SK-N-SH treated with all-trans-retinoic acid at 6 μM for 48 hours (cell line): ENCODE results near the gene ATP5IF1.

Experiments used
- ATAC-seq: fragments of 200-7000 bp; cut with Tn5 transposase; 3 replicates; pipeline ENCODE4 v1.9.1; 2020; ENCODE audit warnings: mild to moderate bottlenecking, moderate library complexity
- ARNTL ChIP-seq: fragments of 450-650 bp; formaldehyde crosslinking; IDR thresholded peaks from 2 replicates; pipeline ENCODE4 v1.5.0; 2020; ENCODE audit warnings: low read depth, mild to moderate bottlenecking, moderate library complexity, borderline replicate concordance
- BACH2 ChIP-seq: fragments of 250-450 bp; sonication (Bioruptor Pico); IDR thresholded peaks from 2 replicates; pipeline ENCODE4 v1.9.0; 2021; ENCODE audit warnings: mild to moderate bottlenecking, borderline replicate concordance
- CSDC2 ChIP-seq: fragments of 250-450 bp; sonication (Bioruptor Pico); IDR thresholded peaks from 2 replicates; pipeline ENCODE4 v1.5.0; 2020; ENCODE audit warnings: mild to moderate bottlenecking, moderate library complexity
- ESRRG ChIP-seq: fragments of 250-450 bp; sonication (Bioruptor Pico); IDR thresholded peaks from 2 replicates; pipeline ENCODE4 v1.6.1; 2021; ENCODE audit warnings: mild to moderate bottlenecking
- GLIS3 ChIP-seq: fragments of 250-450 bp; sonication (Bioruptor Pico); IDR thresholded peaks from 2 replicates; pipeline ENCODE4 v1.5.0; 2020; ENCODE audit warnings: mild to moderate bottlenecking, moderate library complexity
- ISL1 ChIP-seq: fragments of 250-450 bp; sonication (Bioruptor Pico); IDR thresholded peaks from 2 replicates; pipeline ENCODE4 v2.1.2; 2022; ENCODE audit warnings: mild to moderate bottlenecking, moderate library complexity
- OSR1 ChIP-seq: fragments of 250-450 bp; sonication (Bioruptor Pico); IDR thresholded peaks from 2 replicates; pipeline ENCODE4 v1.8.0; 2022; ENCODE audit warnings: moderate library complexity, mild to moderate bottlenecking, inconsistent platforms
- PPARA ChIP-seq: fragments of 250-450 bp; sonication (Bioruptor Pico); IDR thresholded peaks from 2 replicates; pipeline ENCODE4 v1.5.0; 2020; ENCODE audit warnings: mild to moderate bottlenecking, borderline replicate concordance
- RARB ChIP-seq: fragments of 250-450 bp; sonication (Bioruptor Pico); IDR thresholded peaks from 2 replicates; pipeline ENCODE4 v1.8.0; 2021; ENCODE audit warnings: mild to moderate bottlenecking, moderate library complexity
- SNAI2 ChIP-seq: fragments of 250-450 bp; sonication (Bioruptor Pico); IDR thresholded peaks from 2 replicates; pipeline ENCODE4 v1.5.0; 2020; ENCODE audit warnings: mild to moderate bottlenecking, moderate library complexity
- TOX ChIP-seq: fragments of 250-450 bp; sonication (Bioruptor Pico); IDR thresholded peaks from 2 replicates; pipeline ENCODE4 v1.8.0; 2021; ENCODE audit warnings: mild to moderate bottlenecking, moderate library complexity, borderline replicate concordance
- ZC3H10 ChIP-seq: fragments of 250-450 bp; sonication (Bioruptor Pico); IDR thresholded peaks from 2 replicates; pipeline ENCODE4 v1.5.1; 2021; ENCODE audit warnings: mild to moderate bottlenecking, moderate library complexity
- ZFP3 ChIP-seq: fragments of 250-450 bp; sonication (Bioruptor Pico); IDR thresholded peaks from 2 replicates; pipeline ENCODE4 v1.5.0; 2020; ENCODE audit warnings: mild to moderate bottlenecking, moderate library complexity
- ZFP30 ChIP-seq: fragments of 450-650 bp; formaldehyde crosslinking; IDR thresholded peaks from 2 replicates; pipeline ENCODE4 v1.5.0; 2022; ENCODE audit warnings: mild to moderate bottlenecking, moderate library complexity
- ZNF565 ChIP-seq: fragments of 450-650 bp; formaldehyde crosslinking; conservative IDR thresholded peaks from 2 replicates; pipeline ENCODE4 v1.5.0; 2020; ENCODE audit warnings: low read depth, mild to moderate bottlenecking, moderate library complexity
- ZNF70 ChIP-seq: fragments of 450-650 bp; formaldehyde crosslinking; IDR thresholded peaks from 2 replicates; pipeline ENCODE4 v1.5.0; 2020; ENCODE audit warnings: mild to moderate bottlenecking, moderate library complexity
- ZNF8 ChIP-seq: fragments of 450-650 bp; formaldehyde crosslinking; IDR thresholded peaks from 2 replicates; pipeline ENCODE4 v1.5.0; 2020; ENCODE audit warnings: mild to moderate bottlenecking, moderate library complexity
- TF ChIP-seq, protein P1 (sequence below): fragments of 250-450 bp; sonication (Bioruptor Pico); IDR thresholded peaks from 2 replicates; pipeline ENCODE4 v1.5.0; 2020; ENCODE audit warnings: mild to moderate bottlenecking, moderate library complexity
- TF ChIP-seq, protein P2 (sequence below): fragments of 250-450 bp; sonication (Bioruptor Pico); IDR thresholded peaks from 2 replicates; pipeline ENCODE4 v1.8.0; 2021; ENCODE audit warnings: low read depth, mild to moderate bottlenecking, moderate library complexity, borderline replicate concordance
- TF ChIP-seq, protein P3 (sequence below): fragments of 250-450 bp; sonication (Bioruptor Pico); IDR thresholded peaks from 2 replicates; pipeline ENCODE4 v1.5.1; 2021; ENCODE audit warnings: mild to moderate bottlenecking, moderate library complexity
- TF ChIP-seq, protein P4 (sequence below): fragments of 250-450 bp; sonication (Bioruptor Pico); IDR thresholded peaks from 2 replicates; pipeline ENCODE4 v1.8.0; 2020; ENCODE audit warnings: mild to moderate bottlenecking, moderate library complexity, borderline replicate concordance

ATP5IF1 gene

DNA sequence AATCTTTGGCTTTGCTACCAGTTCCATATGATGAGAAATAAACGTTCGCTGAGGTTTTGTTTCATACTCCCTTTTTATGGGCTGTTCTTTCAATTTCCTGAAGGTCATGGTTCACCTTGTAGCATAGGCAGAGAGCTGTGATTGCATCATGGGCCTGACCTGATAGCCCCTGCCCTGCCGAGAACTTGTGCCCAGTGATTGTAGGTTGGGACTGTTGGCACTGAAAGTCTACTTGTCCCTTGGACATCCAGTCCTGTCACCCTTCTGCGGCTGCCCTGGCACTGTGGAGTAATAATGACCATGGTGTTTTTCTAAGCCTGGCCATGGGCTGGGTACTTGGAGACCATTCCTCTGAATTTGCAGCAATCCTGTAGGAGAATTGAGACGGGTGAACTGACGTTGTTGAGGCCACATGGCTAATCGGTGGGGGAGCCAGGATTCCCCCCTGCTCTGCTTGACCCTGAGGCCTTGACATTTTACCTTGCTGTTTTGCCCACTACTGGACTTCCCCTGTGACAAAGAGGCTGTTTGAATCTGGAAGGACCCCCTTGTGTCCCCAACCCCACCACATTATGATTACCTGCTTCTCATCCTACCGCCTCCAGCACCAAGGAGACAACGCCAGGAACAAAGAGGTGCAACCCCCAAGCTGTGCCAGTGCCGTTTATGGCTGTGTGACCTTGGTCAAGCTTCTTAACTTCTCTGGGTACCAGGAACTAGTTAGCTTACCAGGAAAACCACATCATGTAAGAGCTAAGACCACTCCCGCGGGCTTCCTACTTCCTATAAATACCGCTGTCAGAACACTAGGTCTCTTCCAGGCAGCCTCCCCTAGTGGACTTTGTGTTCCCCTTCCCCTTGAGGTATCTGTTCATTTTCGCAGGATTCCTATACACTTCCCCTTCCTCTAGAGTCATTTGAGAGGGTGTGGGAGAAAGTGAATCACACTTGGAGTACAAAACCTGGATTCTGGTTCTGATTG is 46.8 kb downstream of the ATP5IF1 start:
- ATAC-seq = no peak
- TF ChIP-seq ZFP3 (CRISPR knock-in tag) (no peak), ZNF70 (CRISPR knock-in tag) (no peak), SNAI2 (CRISPR knock-in tag) (no peak), ZC3H10 (CRISPR knock-in tag) (no peak), BACH2 (CRISPR knock-in tag) (no peak), ISL1 (CRISPR knock-in tag) (no peak), TOX (CRISPR knock-in tag) (no peak), ZNF565 (CRISPR knock-in tag) (no peak), GLIS3 (no peak)
- TF ChIP-seq, protein P1, sequence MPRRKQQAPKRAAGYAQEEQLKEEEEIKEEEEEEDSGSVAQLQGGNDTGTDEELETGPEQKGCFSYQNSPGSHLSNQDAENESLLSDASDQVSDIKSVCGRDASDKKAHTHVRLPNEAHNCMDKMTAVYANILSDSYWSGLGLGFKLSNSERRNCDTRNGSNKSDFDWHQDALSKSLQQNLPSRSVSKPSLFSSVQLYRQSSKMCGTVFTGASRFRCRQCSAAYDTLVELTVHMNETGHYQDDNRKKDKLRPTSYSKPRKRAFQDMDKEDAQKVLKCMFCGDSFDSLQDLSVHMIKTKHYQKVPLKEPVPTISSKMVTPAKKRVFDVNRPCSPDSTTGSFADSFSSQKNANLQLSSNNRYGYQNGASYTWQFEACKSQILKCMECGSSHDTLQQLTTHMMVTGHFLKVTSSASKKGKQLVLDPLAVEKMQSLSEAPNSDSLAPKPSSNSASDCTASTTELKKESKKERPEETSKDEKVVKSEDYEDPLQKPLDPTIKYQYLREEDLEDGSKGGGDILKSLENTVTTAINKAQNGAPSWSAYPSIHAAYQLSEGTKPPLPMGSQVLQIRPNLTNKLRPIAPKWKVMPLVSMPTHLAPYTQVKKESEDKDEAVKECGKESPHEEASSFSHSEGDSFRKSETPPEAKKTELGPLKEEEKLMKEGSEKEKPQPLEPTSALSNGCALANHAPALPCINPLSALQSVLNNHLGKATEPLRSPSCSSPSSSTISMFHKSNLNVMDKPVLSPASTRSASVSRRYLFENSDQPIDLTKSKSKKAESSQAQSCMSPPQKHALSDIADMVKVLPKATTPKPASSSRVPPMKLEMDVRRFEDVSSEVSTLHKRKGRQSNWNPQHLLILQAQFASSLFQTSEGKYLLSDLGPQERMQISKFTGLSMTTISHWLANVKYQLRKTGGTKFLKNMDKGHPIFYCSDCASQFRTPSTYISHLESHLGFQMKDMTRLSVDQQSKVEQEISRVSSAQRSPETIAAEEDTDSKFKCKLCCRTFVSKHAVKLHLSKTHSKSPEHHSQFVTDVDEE = no peak
- TF ChIP-seq, protein P2, sequence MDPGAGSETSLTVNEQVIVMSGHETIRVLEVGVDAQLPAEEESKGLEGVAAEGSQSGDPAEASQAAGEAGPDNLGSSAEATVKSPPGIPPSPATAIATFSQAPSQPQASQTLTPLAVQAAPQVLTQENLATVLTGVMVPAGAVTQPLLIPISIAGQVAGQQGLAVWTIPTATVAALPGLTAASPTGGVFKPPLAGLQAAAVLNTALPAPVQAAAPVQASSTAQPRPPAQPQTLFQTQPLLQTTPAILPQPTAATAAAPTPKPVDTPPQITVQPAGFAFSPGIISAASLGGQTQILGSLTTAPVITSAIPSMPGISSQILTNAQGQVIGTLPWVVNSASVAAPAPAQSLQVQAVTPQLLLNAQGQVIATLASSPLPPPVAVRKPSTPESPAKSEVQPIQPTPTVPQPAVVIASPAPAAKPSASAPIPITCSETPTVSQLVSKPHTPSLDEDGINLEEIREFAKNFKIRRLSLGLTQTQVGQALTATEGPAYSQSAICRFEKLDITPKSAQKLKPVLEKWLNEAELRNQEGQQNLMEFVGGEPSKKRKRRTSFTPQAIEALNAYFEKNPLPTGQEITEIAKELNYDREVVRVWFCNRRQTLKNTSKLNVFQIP (CRISPR knock-in tag) = no peak
- TF ChIP-seq, protein P3, sequence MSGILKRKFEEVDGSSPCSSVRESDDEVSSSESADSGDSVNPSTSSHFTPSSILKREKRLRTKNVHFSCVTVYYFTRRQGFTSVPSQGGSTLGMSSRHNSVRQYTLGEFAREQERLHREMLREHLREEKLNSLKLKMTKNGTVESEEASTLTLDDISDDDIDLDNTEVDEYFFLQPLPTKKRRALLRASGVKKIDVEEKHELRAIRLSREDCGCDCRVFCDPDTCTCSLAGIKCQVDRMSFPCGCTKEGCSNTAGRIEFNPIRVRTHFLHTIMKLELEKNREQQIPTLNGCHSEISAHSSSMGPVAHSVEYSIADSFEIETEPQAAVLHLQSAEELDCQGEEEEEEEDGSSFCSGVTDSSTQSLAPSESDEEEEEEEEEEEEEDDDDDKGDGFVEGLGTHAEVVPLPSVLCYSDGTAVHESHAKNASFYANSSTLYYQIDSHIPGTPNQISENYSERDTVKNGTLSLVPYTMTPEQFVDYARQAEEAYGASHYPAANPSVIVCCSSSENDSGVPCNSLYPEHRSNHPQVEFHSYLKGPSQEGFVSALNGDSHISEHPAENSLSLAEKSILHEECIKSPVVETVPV (CRISPR knock-in tag) = no peak

DNA sequence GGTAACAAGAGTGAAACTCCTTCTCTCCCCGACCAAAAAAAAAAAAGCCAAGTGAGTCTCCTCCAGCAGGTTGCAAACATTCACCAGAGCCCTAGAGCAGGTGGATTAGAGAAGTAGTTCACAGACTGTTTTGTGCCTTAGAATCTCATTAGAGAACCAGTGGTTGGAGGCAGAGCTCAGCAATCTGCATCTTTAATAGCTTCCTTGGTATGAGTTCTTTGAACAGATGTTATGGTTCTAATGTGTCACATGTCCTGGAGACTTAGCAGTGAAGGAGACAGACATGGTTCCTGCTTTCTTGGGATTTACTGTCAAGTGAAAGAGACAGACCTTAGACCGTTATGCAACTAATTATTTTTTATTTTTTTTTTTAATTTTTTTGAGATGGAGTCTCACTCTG is 50.2 kb downstream of the ATP5IF1 start:
- TF ChIP-seq SNAI2 (CRISPR knock-in tag) = no peak
- TF ChIP-seq BACH2 (CRISPR knock-in tag) = no peak
- no peak for TF ChIP-seq ZNF565 (CRISPR knock-in tag)
- no peak for TF ChIP-seq ARNTL (CRISPR knock-in tag)
- TF ChIP-seq GLIS3 = no peak
- TF ChIP-seq, protein P1 = no peak
- TF ChIP-seq ZFP30 (CRISPR knock-in tag) = no peak
- TF ChIP-seq RARB = no peak
- no peak for TF ChIP-seq PPARA (CRISPR knock-in tag)
- TF ChIP-seq, protein P3 (CRISPR knock-in tag) = no peak
- TF ChIP-seq ZNF8 (CRISPR knock-in tag) = no peak
- TF ChIP-seq ISL1 (CRISPR knock-in tag) = no peak
- TF ChIP-seq, protein P4, sequence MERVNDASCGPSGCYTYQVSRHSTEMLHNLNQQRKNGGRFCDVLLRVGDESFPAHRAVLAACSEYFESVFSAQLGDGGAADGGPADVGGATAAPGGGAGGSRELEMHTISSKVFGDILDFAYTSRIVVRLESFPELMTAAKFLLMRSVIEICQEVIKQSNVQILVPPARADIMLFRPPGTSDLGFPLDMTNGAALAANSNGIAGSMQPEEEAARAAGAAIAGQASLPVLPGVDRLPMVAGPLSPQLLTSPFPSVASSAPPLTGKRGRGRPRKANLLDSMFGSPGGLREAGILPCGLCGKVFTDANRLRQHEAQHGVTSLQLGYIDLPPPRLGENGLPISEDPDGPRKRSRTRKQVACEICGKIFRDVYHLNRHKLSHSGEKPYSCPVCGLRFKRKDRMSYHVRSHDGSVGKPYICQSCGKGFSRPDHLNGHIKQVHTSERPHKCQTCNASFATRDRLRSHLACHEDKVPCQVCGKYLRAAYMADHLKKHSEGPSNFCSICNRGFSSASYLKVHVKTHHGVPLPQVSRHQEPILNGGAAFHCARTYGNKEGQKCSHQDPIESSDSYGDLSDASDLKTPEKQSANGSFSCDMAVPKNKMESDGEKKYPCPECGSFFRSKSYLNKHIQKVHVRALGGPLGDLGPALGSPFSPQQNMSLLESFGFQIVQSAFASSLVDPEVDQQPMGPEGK = no peak
- TF ChIP-seq TOX (CRISPR knock-in tag) = no peak
- TF ChIP-seq ESRRG (CRISPR knock-in tag) = no peak
- no peak for TF ChIP-seq CSDC2 (CRISPR knock-in tag)
- TF ChIP-seq OSR1 = no peak
- TF ChIP-seq ZNF70 (CRISPR knock-in tag) = no peak
- ATAC-seq = no peak
